GM04503 (cell line): ENCODE data around the gene CKMT2.

Source experiments
- DNase-seq: peaks from one replicate; pipeline ENCODE4 v3.0.0-alpha.2; 2012; ENCODE audit warnings: low read depth

The CKMT2 gene

DNA sequence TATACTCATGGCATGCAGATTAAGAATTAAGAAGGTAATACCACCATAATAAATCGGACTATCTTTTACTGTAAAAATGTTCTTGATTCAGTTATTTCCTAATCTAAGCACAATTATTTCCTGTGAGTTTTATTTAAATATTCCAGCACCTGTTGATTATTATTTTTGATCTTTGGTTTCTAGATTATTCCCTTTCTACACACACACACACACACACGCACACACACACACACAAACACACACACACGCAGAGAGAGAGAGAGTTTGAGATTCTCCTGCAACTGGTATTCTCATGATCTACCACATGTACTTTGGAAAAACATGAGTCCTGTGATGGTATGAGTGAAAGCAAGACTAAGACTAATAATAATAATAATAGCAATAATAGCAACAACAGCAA, 17.0 kb upstream of the CKMT2 start:
- DNase-seq, result no peak

DNA sequence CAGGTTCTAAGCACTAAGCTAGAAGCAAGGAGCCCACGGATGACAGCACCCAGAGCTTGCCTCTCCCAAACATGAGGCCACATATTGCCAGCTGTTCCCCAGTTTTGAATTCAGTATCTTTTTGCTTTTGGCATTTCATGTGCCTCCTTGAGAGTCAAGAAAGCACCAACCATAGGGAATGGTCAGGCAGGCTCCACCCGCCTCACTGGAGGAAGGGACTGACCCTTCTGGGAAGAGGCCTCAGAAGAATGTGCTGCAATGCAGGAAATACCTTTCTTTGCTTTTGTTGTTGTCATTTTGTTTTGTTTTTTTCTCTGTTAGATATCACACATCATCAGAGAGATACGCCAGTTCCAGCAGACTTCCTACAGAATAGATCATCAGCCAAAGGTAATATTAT, 13.7 kb upstream of the CKMT2 start:
- no peak for DNase-seq

DNA sequence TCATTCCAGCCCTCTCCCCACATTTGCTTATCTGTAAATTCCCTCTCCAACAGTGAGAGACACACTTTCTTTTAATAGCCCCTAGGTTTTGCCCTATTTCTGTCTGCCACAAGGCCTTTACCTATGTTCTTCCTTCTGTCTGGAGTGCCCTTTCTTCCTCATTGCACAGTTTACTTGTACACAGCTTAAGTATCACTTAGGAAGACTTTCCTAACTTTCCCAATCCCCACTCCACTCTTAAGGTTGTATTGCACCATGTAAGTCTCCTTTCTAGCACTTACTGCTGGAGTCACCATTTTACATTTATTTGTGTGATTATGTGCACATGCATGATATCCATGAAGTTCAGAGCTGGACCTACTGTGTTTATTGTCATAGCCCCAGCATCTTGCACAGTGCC, 10.8 kb upstream of the CKMT2 start:
- no peak for DNase-seq

DNA sequence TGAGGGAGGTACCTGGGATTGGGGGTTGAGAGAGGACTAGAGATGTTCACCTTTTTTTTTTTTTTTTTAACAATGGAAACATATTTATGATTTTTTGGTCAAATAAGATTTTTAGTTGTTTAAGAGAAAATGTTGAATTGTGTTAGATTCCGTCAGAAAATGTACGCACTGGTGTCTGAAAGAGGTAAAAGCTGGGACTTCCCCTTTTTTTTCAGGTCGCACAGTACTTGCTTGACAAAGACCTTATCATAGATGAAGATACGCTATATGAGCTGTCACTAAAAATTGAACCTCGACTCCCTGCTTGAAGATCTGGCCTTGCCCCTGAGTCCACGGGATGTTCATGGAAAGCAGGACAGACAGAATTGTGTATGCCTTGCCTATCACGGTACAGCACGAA, 7.7 kb upstream of the CKMT2 start:
- no peak for DNase-seq

DNA sequence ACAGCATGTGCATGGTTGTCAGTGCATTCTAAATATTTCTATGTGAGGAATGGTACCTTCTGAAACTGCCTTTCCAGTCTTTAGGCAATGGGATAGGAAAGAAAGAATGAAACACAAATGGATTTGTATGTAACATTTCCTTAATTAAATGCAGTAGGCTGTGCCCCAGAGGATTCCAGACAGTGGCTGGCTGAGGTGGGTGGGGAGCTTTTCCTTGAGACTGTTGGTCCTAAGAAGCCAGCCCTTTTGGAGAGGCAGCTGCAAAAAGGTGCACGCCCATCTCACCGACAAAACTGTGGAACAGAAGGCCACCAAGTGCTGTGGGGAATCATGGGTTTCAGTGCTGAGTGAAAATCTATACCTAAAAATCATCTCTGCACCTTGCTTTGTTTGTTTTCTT, 6.8 kb upstream of the CKMT2 start:
- DNase-seq, result no peak

DNA sequence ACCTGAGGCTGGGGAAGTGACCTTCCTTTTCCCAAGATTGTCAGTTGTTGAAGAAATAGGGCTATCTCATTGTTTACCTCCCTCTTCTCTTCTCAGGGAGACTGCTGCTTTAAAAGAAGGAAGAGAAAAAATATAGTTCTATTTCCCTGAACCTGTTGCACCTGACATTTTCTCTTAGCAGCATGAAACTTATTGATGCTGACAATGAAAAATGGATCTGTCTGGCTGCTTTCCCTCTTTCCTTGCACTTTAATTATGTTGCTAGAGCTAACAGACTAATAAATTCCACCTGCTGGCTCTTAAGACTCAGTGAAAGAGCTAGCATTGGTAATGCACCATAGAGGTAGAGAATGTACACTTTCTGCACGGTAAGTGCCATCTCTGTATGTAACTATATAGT, 6.2 kb upstream of the CKMT2 start:
- DNase-seq, result no peak

DNA sequence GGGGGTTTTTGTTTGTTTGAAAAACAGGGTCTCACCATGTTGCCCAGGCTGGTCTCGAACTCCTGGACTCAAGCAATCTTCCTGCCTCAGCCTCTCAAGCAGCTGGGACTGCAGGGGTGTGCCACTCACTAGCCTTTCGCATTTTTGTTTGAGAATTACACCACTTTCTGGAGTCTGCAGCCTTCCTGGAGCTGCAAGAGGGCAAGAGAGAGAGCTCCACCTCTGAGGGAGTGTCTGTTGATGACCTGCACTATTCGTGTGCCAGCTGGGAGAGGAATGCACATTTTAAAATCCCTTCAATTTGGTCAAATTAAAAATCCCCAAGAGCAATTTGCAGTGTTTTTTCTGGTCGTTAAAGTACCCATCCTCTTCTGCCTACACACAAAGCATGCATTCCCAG, 5.0 kb upstream of the CKMT2 start:
- no peak for DNase-seq

DNA sequence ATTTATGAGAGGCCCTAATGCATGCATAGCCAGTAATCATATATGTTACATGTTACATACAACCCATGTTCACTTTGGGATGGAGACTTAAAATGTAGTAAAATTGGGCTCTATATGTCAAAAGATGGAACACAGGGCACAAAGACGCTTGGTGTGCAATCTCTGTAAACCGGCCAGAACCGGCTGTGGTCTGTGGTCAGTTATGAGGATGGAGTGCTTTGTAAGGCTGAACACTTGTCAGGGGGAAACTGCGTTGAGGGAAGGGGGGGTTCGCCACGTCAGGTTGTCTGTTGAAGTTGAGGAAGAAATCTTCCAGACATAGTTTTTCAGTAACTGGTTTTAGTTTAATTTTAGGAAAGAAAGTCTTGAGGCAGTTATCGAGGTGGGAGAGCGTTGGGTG, 2.7 kb upstream of the CKMT2 start:
- no peak for DNase-seq

DNA sequence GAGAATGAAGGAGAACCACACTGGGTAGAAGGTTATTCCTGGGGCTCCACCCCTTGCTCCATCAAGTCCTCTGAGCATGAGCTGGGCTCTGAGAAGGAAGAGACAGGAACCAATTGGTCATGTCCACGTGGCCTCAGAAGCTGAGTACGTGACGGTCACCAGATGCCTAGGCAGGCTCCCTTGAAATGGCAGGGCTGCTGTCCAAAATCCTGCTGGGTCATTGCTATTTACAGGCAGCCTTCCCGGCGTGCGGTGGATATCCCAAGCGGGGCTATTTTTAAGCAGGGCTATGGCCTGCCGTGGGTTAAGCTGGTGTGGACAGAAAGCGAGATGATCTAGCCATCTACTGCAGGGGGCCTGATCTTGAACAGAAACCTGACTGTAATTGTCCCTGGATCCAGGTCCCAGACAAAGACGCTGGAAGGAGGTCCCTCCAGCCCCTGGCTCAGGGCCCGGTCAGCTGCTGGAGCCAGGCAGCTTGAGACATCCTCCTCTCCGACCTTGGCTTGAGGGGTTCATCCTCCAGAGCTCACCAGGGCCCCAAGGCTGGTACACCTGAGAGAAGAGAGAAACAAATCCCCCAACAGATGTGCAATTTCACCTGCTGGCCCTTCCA, 550 bp upstream of the CKMT2 start:
- DNase-seq, result peak; percentile 27

DNA sequence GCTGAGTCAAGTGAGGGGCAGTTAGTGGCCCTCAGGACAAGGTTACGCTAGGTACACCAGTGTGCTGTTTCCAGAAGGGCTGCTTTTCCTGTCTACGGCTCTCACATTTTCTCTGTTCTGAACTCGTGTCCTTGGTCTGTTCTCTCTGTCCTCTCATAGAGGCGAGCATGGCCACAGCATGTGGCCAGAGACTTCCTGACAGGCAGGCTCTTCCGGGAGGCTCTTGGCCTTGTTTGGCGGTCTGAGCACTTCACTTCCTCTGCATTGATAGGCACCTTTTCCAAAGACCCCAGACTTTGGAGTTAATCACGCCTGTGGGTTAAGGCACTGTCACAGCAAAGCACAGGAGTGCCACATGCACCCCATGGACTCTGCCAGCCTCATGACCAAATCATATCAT, 1.2 kb downstream of the CKMT2 start:
- no peak for DNase-seq

DNA sequence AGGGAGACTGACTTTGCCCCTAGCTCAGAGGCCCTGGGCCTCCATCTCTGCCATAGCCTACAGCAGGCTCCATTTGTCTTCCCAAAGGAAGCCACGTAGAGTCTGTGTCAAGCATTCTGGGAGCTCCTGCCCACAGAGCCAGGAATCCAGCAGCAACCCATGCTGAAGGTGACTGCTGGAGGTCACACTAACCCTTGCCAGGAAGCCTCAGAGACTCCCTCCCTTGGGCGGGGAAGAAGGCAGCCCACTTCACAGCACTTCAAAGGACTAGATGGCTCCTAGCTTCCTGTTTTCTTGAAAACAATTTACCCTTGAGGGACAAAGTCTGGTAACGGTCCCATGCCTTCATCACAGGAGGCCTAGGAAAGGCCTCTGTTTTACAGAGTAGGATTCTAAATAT, 1.7 kb downstream of the CKMT2 start:
- DNase-seq, result no peak

DNA sequence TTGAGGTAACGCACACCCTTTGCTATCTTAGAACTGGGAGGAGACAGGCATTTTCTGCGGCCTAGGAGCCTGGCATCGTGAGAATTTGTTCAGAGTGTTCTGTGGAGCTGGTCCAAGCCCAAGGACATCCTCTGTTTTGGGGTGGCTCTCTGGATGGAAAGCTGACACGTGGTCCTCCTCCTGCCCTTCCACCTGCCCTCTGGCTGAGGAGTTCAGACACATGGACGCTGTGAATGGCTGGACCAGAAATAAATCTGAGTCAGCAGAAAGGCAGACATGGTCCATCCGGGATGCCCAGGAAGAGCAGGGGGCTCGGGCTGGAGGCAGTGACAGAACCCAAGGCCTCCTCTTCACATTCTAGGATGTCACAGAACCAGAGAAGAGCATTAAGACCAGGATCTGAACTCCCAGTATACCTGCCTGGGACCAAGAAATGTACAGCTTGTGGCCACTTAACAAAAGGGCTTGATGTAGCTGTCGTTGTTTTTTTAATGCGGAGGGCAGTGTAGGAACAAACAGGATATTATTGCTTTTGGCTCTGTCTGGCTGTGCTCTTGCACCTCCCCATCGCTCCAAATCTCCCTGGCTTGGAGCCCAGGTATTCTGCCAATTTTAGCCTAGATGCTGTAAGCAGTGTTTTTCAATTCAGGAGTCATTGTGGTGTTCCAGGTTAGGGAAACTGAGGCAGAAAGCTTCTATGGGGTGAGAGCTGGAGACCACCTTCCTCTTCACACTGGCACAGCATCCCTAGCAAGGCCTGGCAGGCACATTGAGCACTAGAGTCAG, 2.4 kb downstream of the CKMT2 start:
- DNase-seq, result no peak

DNA sequence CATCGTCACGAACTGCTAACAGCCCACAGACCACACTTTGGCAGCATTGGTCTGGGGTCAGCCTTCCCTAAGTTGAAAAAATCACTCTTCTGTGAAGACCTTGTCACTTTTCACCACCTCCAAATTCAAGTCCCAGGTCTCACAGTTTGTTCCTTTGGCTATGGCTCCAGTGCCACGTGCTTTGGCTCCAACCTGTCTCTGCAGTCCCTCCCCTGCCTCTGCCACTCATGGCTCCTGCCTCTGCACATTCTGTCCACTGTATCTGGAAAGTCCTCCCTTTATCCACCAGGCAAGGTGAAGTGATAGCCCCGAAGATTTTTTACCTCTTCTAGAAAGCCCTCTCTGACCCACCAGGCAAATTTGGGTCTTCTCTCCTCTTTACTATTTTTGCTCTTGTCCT, 5.3 kb downstream of the CKMT2 start:
- no peak for DNase-seq

DNA sequence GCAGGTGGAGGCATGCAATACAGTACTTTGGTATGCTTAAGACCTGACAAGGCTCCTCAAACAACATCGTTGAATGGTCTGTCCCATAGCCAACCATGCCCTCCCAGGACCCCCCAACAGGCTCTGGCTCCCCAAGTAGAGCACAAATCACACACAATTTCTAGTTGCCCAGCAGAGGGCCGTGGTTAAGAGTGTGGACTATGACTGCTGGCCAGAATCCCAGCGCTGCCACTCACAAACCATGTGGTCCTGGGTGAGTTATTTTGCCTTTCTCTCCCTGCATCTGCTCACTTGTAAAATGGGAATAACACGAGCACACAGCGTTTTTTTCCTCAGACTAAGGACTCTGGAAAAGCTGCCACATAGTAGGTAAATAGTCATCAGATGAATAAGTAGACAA, 6.5 kb downstream of the CKMT2 start:
- DNase-seq, result no peak

DNA sequence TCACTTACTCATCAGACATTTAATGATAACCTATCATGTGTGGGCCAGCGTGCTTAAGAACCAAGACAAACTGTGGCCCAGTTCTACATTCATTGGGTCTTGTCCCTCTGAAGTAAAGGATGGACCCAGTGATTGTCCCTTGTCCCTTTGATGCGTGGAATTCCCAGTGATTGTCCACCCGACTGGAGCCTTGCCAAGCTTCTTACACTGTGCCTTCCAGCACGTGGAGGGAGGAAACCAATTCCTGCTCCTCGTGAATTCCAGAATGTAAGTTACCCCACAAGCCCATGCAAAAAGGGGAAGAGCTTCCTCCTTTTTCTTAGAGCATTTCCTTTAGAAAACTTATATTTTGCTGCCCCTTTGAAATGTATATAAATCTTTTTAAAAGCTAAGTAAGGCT, 7.9 kb downstream of the CKMT2 start:
- DNase-seq, result no peak

DNA sequence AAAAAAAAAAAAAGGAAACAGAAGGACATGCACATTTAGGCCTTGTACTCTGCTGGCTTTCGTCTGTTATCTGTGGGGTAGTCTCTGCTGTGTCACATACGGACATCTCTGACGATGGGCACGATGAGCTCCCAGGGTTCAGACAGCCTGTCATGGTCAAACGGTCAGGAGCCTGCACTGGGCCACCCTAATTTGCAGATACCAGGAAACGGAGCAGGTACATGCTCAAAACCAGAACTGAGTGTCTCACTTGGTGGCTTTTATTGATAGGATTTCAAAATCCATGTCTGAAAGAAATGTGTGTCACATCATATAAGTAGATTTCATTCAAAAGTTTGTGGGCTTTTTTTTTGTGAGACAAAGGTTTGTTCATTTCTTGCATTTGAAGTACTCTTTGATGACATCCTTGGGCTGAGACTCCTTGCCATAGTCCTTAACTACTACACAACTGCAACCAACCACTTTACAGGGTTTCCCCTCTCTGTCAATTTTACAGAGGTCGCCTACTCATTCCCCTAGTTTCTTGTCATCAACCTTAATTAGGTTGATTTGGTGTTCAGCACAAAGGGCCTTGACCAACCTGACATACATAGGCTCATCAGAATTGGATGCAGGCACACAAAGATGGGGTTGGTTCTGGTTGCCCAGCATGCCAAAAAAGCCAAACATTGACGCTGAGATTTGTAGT, 9.0 kb downstream of the CKMT2 start:
- no peak for DNase-seq

DNA sequence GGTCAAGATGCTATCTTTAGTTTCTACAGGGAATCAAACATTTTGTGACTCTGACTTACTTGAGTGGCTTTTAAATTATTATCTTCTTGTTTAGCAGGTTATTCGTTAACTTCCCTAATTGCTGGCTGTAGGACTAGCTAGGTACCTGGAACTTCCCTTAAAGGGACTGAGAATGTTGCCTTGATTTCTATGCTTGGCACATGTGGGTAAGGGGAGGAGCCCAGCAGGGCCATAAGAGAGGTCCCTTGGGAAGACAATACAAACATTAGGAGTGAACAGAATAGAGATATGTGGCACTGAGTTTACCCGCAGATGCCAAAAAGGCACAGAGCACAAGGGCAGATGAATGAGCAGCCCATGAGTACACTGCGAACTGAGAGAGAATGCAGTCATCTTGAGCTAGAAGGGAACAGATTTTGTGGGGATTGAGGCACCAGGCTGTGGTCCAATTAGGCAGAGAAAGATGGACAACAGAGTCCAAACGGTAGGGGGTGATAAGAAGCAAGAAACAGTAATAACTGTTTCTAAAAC, 9.8 kb downstream of the CKMT2 start:
- DNase-seq, result no peak

DNA sequence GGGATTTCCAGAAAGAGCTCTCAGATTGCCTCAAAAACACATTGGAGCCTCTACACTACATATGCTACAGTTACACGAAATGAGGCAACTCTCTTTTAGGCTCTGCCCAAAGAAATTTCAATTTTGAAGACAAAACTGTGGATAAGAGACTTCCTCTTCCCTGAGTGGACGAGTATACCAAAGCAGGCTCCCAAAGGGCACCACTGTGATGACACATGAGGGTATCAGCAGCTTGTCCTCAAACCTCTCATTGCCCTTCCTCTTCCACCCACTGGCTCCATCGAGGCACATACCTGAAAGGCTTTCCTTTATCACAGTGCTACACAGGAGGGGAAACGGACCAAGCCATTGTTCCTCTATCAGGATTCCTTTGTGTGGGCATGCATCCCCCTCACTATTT, 11.3 kb downstream of the CKMT2 start:
- DNase-seq, result no peak

DNA sequence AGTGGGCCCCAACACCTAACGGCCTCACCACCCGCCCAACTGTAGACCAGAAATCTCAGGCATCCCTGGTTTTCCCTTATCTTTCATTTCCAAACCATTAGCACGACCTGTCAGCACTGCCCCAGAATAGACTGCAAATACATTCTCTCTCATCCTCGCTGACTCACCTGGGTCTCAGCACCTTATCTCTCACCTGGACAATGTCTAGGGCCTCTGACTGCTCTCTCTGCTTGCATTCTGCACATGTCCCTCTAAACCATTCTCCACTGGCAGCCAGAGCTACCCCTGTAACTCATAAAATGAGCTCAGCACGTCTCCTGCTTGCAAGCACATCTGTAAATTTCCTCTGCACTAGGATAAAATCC, 12.7 kb downstream of the CKMT2 start:
- DNase-seq, result no peak

DNA sequence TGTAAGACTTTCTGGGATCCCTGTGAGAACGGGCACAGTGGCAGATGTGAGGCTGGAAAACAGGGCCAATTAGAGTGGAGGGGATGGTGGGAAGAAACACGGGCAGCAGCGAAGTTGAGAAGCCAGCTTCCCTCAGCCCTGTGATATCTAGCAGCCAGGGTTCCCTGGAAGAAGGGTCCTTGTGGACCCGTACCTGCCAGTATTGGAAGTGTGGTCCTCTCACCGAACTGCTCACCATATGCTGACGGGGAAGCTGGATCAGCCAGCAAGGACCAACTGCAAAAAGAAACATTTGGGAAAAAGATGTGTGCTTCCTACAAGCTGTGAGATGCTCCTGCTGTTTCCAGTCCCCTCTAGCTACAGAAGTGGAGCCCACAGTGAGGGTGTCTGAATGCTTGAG, 13.6 kb downstream of the CKMT2 start:
- no peak for DNase-seq

DNA sequence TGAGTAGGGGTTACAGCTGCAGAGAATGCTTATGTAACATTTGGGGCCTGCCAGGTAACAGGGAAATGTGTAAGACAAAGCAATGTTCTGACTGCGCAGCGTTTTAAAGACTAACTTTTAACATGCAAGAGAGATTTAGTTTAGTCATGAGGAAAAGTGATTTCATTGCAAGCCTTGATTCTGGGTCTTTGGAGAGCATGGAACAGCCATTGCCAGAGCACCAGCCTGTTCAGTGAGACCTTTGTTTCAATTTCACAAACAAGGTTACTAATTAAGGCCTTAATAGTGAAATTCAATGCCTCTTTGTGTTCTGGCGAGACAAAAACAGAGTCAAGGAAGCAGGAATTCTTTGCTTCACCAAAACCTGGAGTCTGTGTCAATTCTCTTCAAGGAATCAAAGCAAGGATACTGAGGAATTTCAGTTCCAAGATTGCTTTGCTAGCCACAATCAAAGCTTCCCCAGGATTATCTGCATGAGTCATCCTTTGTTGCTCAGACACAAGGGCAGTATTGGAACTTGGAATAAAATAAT, 14.4 kb downstream of the CKMT2 start:
- DNase-seq, result no peak

DNA sequence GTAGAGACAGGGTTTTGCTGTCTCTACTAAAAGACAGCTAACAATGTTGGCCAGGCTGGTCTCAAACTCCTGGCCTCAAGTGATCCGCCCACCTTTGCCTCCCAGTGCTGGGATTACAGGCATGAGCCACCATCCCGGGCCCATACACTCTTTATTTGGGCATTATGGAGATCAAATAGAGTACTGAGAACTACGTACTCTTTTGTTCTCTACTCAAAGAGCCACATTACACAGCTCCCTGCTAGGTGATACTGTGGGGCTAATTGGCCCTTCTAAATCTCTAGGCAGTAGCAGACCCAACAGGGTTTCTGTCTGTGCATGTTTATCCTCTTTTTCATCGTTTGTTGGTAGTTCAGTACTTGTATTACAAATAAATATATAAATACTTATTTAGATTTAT, 16.1 kb downstream of the CKMT2 start:
- no peak for DNase-seq

DNA sequence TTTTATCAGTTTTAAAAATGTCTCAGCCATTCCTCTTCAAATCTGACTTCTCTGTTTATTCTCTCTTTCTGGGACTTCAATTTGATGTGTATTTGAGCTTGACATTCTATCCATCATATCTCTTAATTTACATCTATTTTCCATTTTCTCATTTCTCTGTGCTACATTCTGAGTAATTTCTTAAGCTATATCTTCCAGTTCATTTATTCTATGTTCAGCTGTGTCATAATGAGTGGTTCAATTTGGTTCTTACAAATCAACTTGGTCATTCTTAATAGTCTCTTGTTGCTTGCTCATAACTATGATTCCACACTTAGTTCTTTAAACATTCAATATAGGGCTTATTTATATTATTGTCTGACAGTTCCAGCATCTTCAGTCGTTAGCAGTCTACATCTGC, 16.9 kb downstream of the CKMT2 start:
- DNase-seq, result no peak
